WTC11 (cell line): ENCODE results near the gene PACSIN3. TPM values are rescaled to one million over a fixed set of nuclear protein-coding genes. Genes with fewer than 3 reads are reported as not detected.
A peak's percentile ranks its signal among the peaks of the same experiment; 100 is the strongest.

ENCODE experiments used
- ATAC-seq: fragments of 200-7000 bp; cut with Tn5 transposase; 2 replicates; pipeline ENCODE4 v1.10.0; 2021; ENCODE audit warnings: mild to moderate bottlenecking, moderate library complexity
- CTCF ChIA-PET: fragments of 300-600 bp; sonication (Branson Sonifier 250); formaldehyde crosslinking; loops from one replicate; lab custom pipeline; 2021; ENCODE audit warnings: antibody characterized with exemption; lab: Charles Lee
- POLR2A ChIA-PET: fragments of 350-600 bp; sonication (Branson Sonifier 250); formaldehyde crosslinking; loops from one replicate; lab custom pipeline; 2021; ENCODE audit warnings: antibody characterized with exemption; lab: Charles Lee
- DNase-seq: peaks from one replicate; pipeline ENCODE4 v3.0.0; 2021; ENCODE audit warnings: low spot score
- H3K27ac Mint-ChIP-seq: 2 replicates; pipeline ENCODE4 v1.8.0; 2021; ENCODE audit warnings: mixed read lengths
- H3K27me3 Mint-ChIP-seq: 2 replicates; pipeline ENCODE4 v1.8.0; 2021; ENCODE audit warnings: low read depth, mild to moderate bottlenecking, moderate library complexity, mixed read lengths
- H3K36me3 Mint-ChIP-seq: 2 replicates; pipeline ENCODE4 v1.8.0; 2021; ENCODE audit warnings: mixed read lengths
- H3K4me1 Mint-ChIP-seq: 2 replicates; pipeline ENCODE4 v1.8.0; 2022; ENCODE audit warnings: mixed read lengths
- H3K4me3 Mint-ChIP-seq: 2 replicates; pipeline ENCODE4 v1.8.0; 2021; ENCODE audit warnings: mild to moderate bottlenecking, moderate library complexity, mixed read lengths
- H3K9me3 Mint-ChIP-seq: 2 replicates; pipeline ENCODE4 v1.8.0; 2021; ENCODE audit warnings: mixed read lengths
- ATF1 ChIP-seq: sonication (generic); formaldehyde crosslinking; IDR thresholded peaks from 2 replicates; pipeline ENCODE4 v1.8.1; 2023; ENCODE audit warnings: mild to moderate bottlenecking, moderate library complexity, missing genetic modification reagents
- EMX1 ChIP-seq: fragments of 250-450 bp; sonication (Bioruptor Pico); IDR thresholded peaks from 2 replicates; pipeline ENCODE4 v1.8.0; 2021; ENCODE audit warnings: mild to moderate bottlenecking
- GABPB1 ChIP-seq: sonication (generic); formaldehyde crosslinking; IDR thresholded peaks from 2 replicates; pipeline ENCODE4 v1.8.1; 2023; ENCODE audit warnings: mild to moderate bottlenecking, missing genetic modification reagents
- NR3C1 ChIP-seq: sonication (generic); formaldehyde crosslinking; conservative IDR thresholded peaks from 2 replicates; pipeline ENCODE4 v1.8.1; 2023; ENCODE audit warnings: low read depth, mild to moderate bottlenecking, missing genetic modification reagents
- OVOL2 ChIP-seq: fragments of 250-450 bp; sonication (Bioruptor Pico); IDR thresholded peaks from 2 replicates; pipeline ENCODE4 v1.9.0; 2021; ENCODE audit warnings: mild to moderate bottlenecking, borderline replicate concordance
- RELA ChIP-seq: sonication (generic); formaldehyde crosslinking; IDR thresholded peaks from 2 replicates; pipeline ENCODE4 v1.8.1; 2022; ENCODE audit warnings: missing genetic modification reagents, mild to moderate bottlenecking, borderline replicate concordance
- SMAD4 ChIP-seq: sonication (generic); formaldehyde crosslinking; IDR thresholded peaks from 2 replicates; pipeline ENCODE4 v1.8.0; 2022; ENCODE audit warnings: mild to moderate bottlenecking, missing genetic modification reagents
- TEAD1 ChIP-seq: sonication (generic); formaldehyde crosslinking; IDR thresholded peaks from 2 replicates; pipeline ENCODE4 v1.8.0; 2022; ENCODE audit warnings: mild to moderate bottlenecking, missing genetic modification reagents
- TP53 ChIP-seq: sonication (generic); formaldehyde crosslinking; IDR thresholded peaks from 2 replicates; pipeline ENCODE4 v1.8.1; 2023; ENCODE audit warnings: mild to moderate bottlenecking, missing genetic modification reagents
- ZNF138 ChIP-seq: sonication (generic); formaldehyde crosslinking; conservative IDR thresholded peaks from 2 replicates; pipeline ENCODE4 v1.8.1; 2022; ENCODE audit warnings: mild to moderate bottlenecking, moderate library complexity, missing genetic modification reagents
- ZNF423 ChIP-seq: fragments of 250-450 bp; sonication (Bioruptor Pico); IDR thresholded peaks from 2 replicates; pipeline ENCODE4 v2.1.2; 2022; ENCODE audit warnings: mild to moderate bottlenecking, moderate library complexity
- total RNA-seq: library from RNA; stranded (reverse); gene quantifications from 3 replicates; pipeline ENCODE4 v1.2.3, GENCODE V29; 2021
- TF ChIP-seq, protein P1 (sequence below): sonication (generic); formaldehyde crosslinking; IDR thresholded peaks from 2 replicates; pipeline ENCODE4 v1.8.1; 2023; ENCODE audit warnings: mild to moderate bottlenecking, missing genetic modification reagents, moderate library complexity
- TF ChIP-seq, protein P2 (sequence below): sonication (generic); formaldehyde crosslinking; IDR thresholded peaks from 2 replicates; pipeline ENCODE4 v1.8.1; 2023; ENCODE audit warnings: mild to moderate bottlenecking, missing genetic modification reagents
- TF ChIP-seq, protein P3 (sequence below): sonication (generic); formaldehyde crosslinking; IDR thresholded peaks from 2 replicates; pipeline ENCODE4 v1.8.1; 2023; ENCODE audit warnings: mild to moderate bottlenecking, missing genetic modification reagents
- TF ChIP-seq, protein P4 (sequence below): sonication (generic); formaldehyde crosslinking; IDR thresholded peaks from 2 replicates; pipeline ENCODE4 v1.8.1; 2022; ENCODE audit warnings: mild to moderate bottlenecking, missing genetic modification reagents, moderate library complexity, borderline replicate concordance
- TF ChIP-seq, protein P5 (sequence below): fragments of 200-600 bp; IDR thresholded peaks from 2 replicates; pipeline ENCODE4 v1.8.0; 2022; ENCODE audit warnings: antibody characterized with exemption

The PACSIN3 gene
- total RNA-seq, 1 experiment from 2014 or later, result 76.8 TPM

DNA sequence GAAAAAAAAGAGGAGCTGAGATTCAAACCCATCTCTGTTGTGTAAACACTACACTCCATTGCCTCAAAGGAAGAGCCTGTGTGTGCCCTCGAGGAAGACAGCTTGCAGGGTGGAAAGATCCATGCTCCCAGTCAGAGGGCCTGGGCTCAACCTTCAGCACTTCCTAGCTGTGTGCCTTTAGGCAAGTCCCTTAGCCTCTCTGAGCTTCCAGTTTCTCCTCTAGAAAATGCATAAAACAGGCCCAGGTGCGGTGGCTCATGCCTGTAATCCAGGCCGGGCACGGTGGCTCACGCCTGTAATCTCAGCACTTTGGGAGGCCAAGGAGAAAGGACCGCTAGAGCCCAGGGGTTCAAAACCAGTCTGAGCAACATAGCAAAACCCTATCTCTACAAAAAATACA lies 5.0 kb downstream of the PACSIN3 start:
- H3K36me3 Mint-ChIP-seq, result peaks cover 8% of the 10 kb centered on the region; the same call in 1 of the 2 replicates
- H3K9me3 Mint-ChIP-seq, result no peaks in the 10 kb centered on the region
- ChIA-PET POLR2A (interaction anchor here (2.6 kb wide), 1 partner anchor 34 kb away, joined by 8 read pairs; the partner anchor contains the start of gene DDB2), CTCF (interaction anchor here (1.0 to 2.1 kb wide), 2 partner anchors 53 to 78 kb away, joined by 3 to 7 read pairs; no protein-coding TSS in a partner anchor)
- TF ChIP-seq, protein P1, sequence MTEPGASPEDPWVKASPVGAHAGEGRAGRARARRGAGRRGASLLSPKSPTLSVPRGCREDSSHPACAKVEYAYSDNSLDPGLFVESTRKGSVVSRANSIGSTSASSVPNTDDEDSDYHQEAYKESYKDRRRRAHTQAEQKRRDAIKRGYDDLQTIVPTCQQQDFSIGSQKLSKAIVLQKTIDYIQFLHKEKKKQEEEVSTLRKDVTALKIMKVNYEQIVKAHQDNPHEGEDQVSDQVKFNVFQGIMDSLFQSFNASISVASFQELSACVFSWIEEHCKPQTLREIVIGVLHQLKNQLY (CRISPR knock-in tag), result no peak
- H3K4me3 Mint-ChIP-seq, result no peak overlapping the region
- H3K27me3 Mint-ChIP-seq, result no peaks in the 10 kb centered on the region
- peaks cover 17% of the 10 kb centered on the region for H3K4me1 Mint-ChIP-seq
- ATAC-seq (no peak), DNase-seq (no peak)
- no peak overlapping the region for H3K27ac Mint-ChIP-seq

DNA sequence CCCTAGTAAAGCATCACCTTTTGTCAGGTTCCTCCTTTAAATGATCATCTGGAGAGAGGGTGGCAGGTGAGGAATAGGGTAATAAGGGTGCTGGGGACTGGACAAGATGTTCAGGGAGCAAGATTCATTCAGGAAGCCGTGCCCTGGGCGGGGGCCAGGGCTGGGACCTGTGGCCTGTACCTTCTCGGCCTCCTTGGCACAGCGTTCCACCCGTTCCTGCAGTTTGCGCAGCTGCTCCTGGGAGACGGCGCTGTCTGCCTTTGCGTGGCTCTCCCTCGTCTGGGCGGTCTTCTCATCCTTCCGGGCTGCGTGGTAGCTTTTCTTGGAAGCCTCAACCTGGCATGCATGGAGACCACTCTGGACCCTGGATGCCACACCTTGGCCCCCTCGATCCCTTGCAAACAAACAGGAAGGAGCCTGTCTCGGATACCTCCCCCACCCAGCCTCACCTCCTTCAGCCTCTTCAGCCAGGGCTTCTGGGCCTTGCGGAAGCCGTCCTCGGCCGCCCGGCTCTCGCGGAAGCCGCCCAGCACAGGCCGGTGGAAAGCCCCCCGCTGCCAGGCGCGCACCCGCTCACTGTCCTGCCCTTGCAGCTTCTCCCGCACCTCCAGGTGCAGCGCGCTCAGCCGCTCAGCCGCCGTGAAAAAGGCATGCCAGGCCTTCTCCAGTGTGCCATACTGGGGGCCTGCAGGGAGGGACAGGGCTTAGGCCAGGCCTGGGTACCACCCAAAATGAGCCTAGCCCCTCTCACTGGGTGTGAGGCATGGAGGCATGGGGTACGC lies 6.0 kb downstream of the PACSIN3 start:
- DNase-seq, result no peak
- Mint-ChIP-seq H3K9me3 (no peaks in the 10 kb centered on the region), H3K4me1 (peaks cover 24% of the 10 kb centered on the region), H3K27me3 (no peaks in the 10 kb centered on the region), H3K4me3 (no peak overlapping the region), H3K27ac (no peak overlapping the region), H3K36me3 (peaks cover 8% of the 10 kb centered on the region; the same call in 1 of the 2 replicates)
- ChIA-PET POLR2A (interaction anchor here (0.8 to 2.9 kb wide), 3 partner anchors 34 to 268 kb away, joined by 3 to 18 read pairs (median 3); partner anchors contain the start of gene DDB2), CTCF (interaction anchor here (0.5 to 5.7 kb wide), 17 partner anchors 8 to 479 kb away, joined by 3 to 93 read pairs (median 4); partner anchors contain the start of genes ACP2, DDB2, NR1H3 and PSMC3)
- ATAC-seq, result no peak
- TF ChIP-seq, protein P2, sequence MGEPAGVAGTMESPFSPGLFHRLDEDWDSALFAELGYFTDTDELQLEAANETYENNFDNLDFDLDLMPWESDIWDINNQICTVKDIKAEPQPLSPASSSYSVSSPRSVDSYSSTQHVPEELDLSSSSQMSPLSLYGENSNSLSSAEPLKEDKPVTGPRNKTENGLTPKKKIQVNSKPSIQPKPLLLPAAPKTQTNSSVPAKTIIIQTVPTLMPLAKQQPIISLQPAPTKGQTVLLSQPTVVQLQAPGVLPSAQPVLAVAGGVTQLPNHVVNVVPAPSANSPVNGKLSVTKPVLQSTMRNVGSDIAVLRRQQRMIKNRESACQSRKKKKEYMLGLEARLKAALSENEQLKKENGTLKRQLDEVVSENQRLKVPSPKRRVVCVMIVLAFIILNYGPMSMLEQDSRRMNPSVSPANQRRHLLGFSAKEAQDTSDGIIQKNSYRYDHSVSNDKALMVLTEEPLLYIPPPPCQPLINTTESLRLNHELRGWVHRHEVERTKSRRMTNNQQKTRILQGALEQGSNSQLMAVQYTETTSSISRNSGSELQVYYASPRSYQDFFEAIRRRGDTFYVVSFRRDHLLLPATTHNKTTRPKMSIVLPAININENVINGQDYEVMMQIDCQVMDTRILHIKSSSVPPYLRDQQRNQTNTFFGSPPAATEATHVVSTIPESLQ (CRISPR knock-in tag), result no peak
- TF ChIP-seq EMX1 (no peak), ZNF138 (CRISPR knock-in tag) (no peak), TEAD1 (no peak), RELA (CRISPR knock-in tag) (no peak), TP53 (CRISPR knock-in tag) (no peak), SMAD4 (CRISPR knock-in tag) (no peak), ZNF423 (CRISPR knock-in tag) (no peak), GABPB1 (no peak), ATF1 (CRISPR knock-in tag) (no peak), NR3C1 (CRISPR knock-in tag) (no peak)
- TF ChIP-seq, protein P3, sequence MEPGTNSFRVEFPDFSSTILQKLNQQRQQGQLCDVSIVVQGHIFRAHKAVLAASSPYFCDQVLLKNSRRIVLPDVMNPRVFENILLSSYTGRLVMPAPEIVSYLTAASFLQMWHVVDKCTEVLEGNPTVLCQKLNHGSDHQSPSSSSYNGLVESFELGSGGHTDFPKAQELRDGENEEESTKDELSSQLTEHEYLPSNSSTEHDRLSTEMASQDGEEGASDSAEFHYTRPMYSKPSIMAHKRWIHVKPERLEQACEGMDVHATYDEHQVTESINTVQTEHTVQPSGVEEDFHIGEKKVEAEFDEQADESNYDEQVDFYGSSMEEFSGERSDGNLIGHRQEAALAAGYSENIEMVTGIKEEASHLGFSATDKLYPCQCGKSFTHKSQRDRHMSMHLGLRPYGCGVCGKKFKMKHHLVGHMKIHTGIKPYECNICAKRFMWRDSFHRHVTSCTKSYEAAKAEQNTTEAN, result no peak
- TF ChIP-seq, protein P4, sequence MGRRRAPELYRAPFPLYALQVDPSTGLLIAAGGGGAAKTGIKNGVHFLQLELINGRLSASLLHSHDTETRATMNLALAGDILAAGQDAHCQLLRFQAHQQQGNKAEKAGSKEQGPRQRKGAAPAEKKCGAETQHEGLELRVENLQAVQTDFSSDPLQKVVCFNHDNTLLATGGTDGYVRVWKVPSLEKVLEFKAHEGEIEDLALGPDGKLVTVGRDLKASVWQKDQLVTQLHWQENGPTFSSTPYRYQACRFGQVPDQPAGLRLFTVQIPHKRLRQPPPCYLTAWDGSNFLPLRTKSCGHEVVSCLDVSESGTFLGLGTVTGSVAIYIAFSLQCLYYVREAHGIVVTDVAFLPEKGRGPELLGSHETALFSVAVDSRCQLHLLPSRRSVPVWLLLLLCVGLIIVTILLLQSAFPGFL (CRISPR knock-in tag), result no peak

DNA sequence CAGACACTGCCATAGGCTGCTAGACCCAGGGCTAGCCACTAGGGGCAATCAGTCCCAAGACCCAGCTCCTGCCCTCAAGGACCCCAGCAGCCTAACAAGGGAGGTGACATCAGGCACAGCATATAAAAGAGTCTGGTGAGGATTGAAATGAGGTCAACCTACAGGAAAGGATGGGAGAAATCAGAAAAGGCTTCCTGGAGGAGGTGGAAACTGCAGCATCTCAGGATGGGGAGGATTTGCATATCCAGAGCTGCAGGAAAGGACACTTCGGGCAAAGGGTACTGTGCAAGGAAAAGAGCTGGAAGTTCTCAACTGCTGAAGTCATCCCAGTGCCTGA lies 6.6 kb downstream of the PACSIN3 start:
- peak; percentile 29 for ATAC-seq
- no peak for TF ChIP-seq OVOL2 (CRISPR knock-in tag)
- TF ChIP-seq, protein P5, sequence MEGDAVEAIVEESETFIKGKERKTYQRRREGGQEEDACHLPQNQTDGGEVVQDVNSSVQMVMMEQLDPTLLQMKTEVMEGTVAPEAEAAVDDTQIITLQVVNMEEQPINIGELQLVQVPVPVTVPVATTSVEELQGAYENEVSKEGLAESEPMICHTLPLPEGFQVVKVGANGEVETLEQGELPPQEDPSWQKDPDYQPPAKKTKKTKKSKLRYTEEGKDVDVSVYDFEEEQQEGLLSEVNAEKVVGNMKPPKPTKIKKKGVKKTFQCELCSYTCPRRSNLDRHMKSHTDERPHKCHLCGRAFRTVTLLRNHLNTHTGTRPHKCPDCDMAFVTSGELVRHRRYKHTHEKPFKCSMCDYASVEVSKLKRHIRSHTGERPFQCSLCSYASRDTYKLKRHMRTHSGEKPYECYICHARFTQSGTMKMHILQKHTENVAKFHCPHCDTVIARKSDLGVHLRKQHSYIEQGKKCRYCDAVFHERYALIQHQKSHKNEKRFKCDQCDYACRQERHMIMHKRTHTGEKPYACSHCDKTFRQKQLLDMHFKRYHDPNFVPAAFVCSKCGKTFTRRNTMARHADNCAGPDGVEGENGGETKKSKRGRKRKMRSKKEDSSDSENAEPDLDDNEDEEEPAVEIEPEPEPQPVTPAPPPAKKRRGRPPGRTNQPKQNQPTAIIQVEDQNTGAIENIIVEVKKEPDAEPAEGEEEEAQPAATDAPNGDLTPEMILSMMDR, result peak; percentile 44
- TF ChIP-seq, all 79 proteins: peak for 1
- no peaks in the 10 kb centered on the region for H3K27me3 Mint-ChIP-seq
- H3K36me3 Mint-ChIP-seq, result peaks cover 8% of the 10 kb centered on the region; the same call in 1 of the 2 replicates
- peaks cover 20% of the 10 kb centered on the region for H3K4me1 Mint-ChIP-seq
- DNase-seq, result peak; percentile 72
- ChIA-PET POLR2A (interaction anchor here (0.8 to 2.9 kb wide), 3 partner anchors 35 to 267 kb away, joined by 3 to 18 read pairs (median 3); partner anchors contain the start of gene DDB2), CTCF (interaction anchor here (0.5 to 5.7 kb wide), 20 partner anchors 8 to 479 kb away, joined by 3 to 93 read pairs (median 4); partner anchors contain the start of genes ACP2, DDB2, NR1H3 and PSMC3)
- H3K27ac Mint-ChIP-seq, result peak overlapping the region; percentile 78
- no peaks in the 10 kb centered on the region for H3K9me3 Mint-ChIP-seq
- no peak overlapping the region for H3K4me3 Mint-ChIP-seq
